SKM-1 (cell line): ENCODE results near the gene SF3B1.
"Not testable (repeated sequence)": the region's sequence is repeated elsewhere in the genome, so short reads cannot be mapped to it uniquely, and the experiment has no call there.

Experiments
- DNase-seq: peaks from one replicate; lab custom pipeline; 2025; ENCODE audit not compliant: unreplicated experiment; lab: John Stamatoyannopoulos, UW

SF3B1 gene

GRCh38 chr2:197433780-197434438 lies 919 bp downstream of the SF3B1 start:
- no peak for DNase-seq

GRCh38 chr2:197432527-197432926 lies 2.3 kb downstream of the SF3B1 start:
- not testable (repeated sequence) for DNase-seq

GRCh38 chr2:197431858-197432257 lies 3.0 kb downstream of the SF3B1 start:
- no peak for DNase-seq

GRCh38 chr2:197427986-197428385 lies 6.8 kb downstream of the SF3B1 start:
- no peak for DNase-seq

GRCh38 chr2:197426723-197427603 lies 7.9 kb downstream of the SF3B1 start:
- no peak for DNase-seq

GRCh38 chr2:197425550-197425949 lies 9.3 kb downstream of the SF3B1 start:
- no peak for DNase-seq

- DNase-seq: no peak
These were observed 11.5 kb downstream of the SF3B1 start for GRCh38 chr2:197423307-197423706.

GRCh38 chr2:197419438-197419837 lies 15.4 kb downstream of the SF3B1 start:
- DNase-seq: no peak

- DNase-seq: no peak
These were observed 18.6 kb downstream of the SF3B1 start for GRCh38 chr2:197416268-197416667.

- DNase-seq: no peak
These were observed 20.3 kb downstream of the SF3B1 start for GRCh38 chr2:197414515-197414914.

GRCh38 chr2:197414039-197414438 lies 20.8 kb downstream of the SF3B1 start:
- DNase-seq: no peak

GRCh38 chr2:197405582-197405981 lies 29.2 kb downstream of the SF3B1 start:
- no peak for DNase-seq

- no peak for DNase-seq
These were observed 34.8 kb downstream of the SF3B1 start for GRCh38 chr2:197399887-197400540.

- no peak for DNase-seq
These were observed 35.9 kb downstream of the SF3B1 start for GRCh38 chr2:197398913-197399312.

GRCh38 chr2:197391220-197391717 lies 43.6 kb downstream of the SF3B1 start:
- no peak for DNase-seq

- DNase-seq: no peak
These were observed 45.8 kb downstream of the SF3B1 start for GRCh38 chr2:197388866-197389587.

GRCh38 chr2:197387179-197387578 lies 47.6 kb downstream of the SF3B1 start:
- DNase-seq: no peak

GRCh38 chr2:197386242-197386641 lies 48.6 kb downstream of the SF3B1 start:
- DNase-seq: no peak

- DNase-seq: no peak
These were observed 51.0 kb downstream of the SF3B1 start for GRCh38 chr2:197383825-197384224.

GRCh38 chr2:197381641-197382040 lies 53.2 kb downstream of the SF3B1 start:
- DNase-seq: no peak

- DNase-seq: not testable (repeated sequence)
These were observed 54.9 kb downstream of the SF3B1 start for GRCh38 chr2:197379918-197380309.
